ENCODE measurements around the gene SLC25A45.

SLC25A45 gene

DNA sequence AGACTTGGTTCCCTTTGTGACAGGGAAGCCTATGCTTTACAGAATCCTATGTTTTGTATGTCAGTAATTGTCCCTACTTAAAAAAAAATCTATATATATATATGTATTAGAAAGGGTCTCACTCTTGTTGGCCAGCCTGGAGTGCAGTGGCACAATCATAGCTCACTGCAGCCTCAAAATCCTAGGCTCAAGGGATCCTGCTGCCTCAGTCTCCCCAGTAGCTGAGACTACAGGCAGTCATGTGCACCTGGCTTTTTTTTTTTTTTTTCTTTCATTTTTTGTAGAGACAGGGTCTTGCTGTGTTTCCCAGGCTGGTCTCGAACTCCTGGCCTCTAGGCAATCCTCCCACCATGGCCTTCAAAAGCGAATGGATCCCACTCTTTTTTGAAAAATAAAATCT, 38.1 kb upstream of the SLC25A45 start:
- TF ChIP-seq, protein P1, sequence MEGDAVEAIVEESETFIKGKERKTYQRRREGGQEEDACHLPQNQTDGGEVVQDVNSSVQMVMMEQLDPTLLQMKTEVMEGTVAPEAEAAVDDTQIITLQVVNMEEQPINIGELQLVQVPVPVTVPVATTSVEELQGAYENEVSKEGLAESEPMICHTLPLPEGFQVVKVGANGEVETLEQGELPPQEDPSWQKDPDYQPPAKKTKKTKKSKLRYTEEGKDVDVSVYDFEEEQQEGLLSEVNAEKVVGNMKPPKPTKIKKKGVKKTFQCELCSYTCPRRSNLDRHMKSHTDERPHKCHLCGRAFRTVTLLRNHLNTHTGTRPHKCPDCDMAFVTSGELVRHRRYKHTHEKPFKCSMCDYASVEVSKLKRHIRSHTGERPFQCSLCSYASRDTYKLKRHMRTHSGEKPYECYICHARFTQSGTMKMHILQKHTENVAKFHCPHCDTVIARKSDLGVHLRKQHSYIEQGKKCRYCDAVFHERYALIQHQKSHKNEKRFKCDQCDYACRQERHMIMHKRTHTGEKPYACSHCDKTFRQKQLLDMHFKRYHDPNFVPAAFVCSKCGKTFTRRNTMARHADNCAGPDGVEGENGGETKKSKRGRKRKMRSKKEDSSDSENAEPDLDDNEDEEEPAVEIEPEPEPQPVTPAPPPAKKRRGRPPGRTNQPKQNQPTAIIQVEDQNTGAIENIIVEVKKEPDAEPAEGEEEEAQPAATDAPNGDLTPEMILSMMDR (IDR thresholded peaks at IDR 0.05; ENCODE audit: control insufficient read depth, extremely low read depth, insufficient read depth): no peak
- peak overlapping the region; percentile 39 for H3K4me3 ChIP-seq (ENCODE audit: low read depth, low read length)
- no peak for DNase-seq (ENCODE audit: low read depth)

DNA sequence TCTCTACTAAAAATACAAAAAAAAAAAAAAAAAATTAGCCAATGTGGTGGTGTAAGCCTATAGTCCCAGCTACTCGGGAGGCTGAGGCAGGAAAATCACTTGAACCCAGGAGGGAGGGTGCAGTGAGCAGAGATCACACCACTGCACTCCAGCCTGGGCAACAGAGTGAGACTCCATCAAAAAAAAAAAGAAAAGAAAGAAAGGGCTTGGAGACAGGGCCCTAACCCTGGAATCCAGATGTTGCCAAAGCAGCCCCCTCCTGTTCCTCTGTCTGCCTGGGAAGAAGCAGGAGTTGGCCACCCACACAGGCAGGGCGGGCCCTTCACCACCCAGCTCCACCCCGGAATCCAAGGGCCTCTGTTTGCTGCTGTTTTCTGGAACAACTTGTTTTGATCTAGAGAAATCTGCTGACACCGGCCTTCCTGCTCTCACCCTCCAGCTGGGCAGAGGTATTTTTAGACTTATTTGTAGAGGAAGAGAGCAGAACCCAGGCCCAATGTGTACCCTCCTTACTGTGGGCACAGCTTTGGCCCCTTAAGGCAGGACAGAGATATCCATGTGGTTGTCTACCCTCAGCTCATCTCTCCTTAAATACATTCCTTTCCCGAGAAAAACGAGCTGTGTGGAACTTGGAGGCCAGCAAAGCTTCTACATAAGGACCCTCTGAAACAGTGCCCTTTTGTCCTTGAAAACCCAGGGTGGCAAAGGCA, 37.5 kb upstream of the SLC25A45 start:
- TF ChIP-seq, protein P1 (IDR thresholded peaks at IDR 0.05; ENCODE audit: control insufficient read depth, extremely low read depth, insufficient read depth): no peak
- peak; percentile 98 for DNase-seq (ENCODE audit: low read depth)
- H3K4me3 ChIP-seq (ENCODE audit: low read depth, low read length): peak overlapping the region; percentile 39

DNA sequence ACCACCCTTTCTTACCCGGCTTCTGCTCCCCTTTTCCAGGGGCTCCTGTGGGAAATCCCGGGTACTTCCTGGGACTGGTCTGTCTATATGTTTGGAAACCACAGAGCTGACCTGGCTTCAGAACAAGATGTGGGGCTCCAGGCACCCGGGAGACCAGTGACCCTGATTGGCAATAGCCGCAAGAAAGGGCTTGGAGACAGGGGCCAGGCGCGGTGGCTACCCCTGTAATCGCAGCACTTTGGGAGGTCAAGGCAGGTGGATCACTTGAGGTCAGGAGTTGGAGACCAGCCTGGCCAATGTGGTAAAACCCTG, 37.0 kb upstream of the SLC25A45 start:
- TF ChIP-seq, protein P1 (IDR thresholded peaks at IDR 0.05; ENCODE audit: control insufficient read depth, extremely low read depth, insufficient read depth): no peak
- no peak for DNase-seq (ENCODE audit: low read depth)
- H3K4me3 ChIP-seq (ENCODE audit: low read depth, low read length): peak overlapping the region; percentile 34

DNA sequence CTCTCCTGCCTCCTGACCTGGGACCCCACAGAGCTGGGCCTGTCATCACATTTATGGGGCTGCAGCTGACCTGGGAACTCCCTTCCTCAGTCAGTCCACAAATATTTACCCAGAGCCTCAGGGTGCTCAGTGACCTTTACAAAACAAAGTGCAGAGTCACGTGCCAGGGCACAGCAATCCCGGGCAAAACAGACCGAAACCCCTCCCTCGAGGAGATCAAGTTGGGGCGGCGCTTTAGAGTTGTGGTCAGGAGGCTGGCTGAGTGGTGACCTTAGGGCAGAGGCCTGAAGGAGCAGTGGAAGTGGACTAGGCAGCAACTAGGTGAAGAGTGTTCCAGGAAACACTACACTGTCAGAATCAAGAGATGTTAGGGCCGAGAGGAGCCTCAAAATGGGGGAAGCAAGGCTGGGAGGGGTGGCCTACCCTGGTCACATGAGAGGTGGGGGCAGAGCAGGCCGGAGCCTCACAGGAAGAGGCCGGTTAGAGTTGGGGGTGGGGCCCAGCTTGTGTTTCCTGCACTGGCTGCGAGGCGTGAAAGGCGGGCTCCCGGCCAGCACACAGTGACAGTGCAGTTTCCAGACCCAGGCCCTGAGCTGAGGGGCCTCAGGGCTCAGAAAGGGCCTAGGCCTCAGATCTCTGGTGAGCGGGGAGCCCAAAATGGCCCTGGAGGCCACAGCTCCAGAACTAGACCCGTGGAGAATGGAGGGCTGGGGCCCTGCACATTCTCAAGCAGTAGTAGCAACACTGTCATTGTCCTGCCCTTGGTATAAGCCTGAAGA, 36.4 kb upstream of the SLC25A45 start:
- peak overlapping the region; percentile 34 for H3K4me3 ChIP-seq (ENCODE audit: low read depth, low read length)
- DNase-seq (ENCODE audit: low read depth): peak; percentile 99

DNA sequence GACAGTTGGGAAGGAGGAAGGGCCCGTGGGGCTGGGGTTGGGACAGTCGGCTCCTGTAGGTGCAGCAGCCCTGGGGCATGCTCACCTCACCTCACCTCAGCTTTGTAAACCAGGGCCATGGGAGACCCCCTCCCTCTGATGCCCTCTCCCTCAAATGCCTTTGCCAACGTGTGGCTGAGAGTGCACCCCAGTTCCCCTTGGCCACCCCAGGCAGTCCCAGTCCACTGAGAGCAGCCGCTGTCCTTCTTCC, 35.9 kb upstream of the SLC25A45 start:
- DNase-seq (ENCODE audit: low read depth): no peak

More for the DNA sequence above, 36.4 kb upstream of the SLC25A45 start:
- TF ChIP-seq, protein P1 (IDR thresholded peaks at IDR 0.05; ENCODE audit: control insufficient read depth, extremely low read depth, insufficient read depth): no peak

DNA sequence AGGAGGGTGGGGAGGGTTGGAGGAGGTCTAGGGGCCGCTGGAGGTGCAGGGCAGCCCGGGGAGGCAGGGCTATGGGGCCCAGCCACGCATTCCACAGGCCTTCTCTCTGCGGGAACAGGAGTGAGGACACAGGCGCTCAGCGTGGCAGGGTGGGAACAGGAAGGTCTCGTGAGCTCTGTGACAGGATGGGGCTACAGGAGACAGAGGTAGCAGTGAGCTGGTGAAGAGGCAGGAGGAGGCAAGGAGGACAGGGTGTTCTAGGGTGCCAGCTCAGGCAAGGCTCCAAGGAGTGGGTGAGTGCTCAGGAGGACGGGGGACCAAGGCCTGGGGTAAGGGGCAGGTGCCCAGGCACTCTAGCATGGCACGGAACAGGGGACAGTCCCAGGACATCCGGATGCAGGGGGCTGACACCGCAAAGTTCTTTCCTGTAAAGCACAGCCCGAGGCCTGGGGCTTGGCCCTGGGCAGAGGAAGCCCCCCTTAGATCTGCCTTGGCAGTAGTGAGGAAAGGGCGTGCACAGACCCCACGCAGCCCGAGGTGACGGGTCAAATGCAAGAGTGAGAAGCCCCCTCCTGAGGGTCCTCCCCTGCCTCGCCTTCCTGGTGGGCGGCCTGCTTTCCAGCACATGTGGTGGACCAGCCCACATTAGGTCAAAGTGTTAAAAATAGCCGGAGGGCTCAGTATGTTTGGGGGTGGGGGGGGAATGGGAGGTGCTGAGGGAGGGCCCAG, 35.4 kb upstream of the SLC25A45 start:
- DNase-seq (ENCODE audit: low read depth): no peak
- TF ChIP-seq, protein P1 (IDR thresholded peaks at IDR 0.05; ENCODE audit: control insufficient read depth, extremely low read depth, insufficient read depth): no peak
- H3K4me3 ChIP-seq (ENCODE audit: low read depth, low read length): peak overlapping the region; percentile 34

More for the DNA sequence above, 35.9 kb upstream of the SLC25A45 start:
- TF ChIP-seq, protein P1 (IDR thresholded peaks at IDR 0.05; ENCODE audit: control insufficient read depth, extremely low read depth, insufficient read depth): no peak
- peak overlapping the region; percentile 34 for H3K4me3 ChIP-seq (ENCODE audit: low read depth, low read length)

Measured in LNCaP clone FGC (cell line).